GM08714 (cell line): ENCODE data around the gene MAP2K7.
A peak's percentile ranks its signal among the peaks of the same experiment; 100 is the strongest.
"Not testable (repeated sequence)": the region's sequence is repeated elsewhere in the genome, so short reads cannot be mapped to it uniquely, and the experiment has no call there.

Source experiments
- H3K4me3 ChIP-seq: fragments of 200-500 bp; sonication (Bioruptor generic); 2 replicates; pipeline ENCODE4 v1.5.1; 2014; ENCODE audit warnings: mild to moderate bottlenecking, low read length, inconsistent platforms
- ZNF274 ChIP-seq: IDR thresholded peaks from 2 replicates; pipeline ENCODE4 v1.6.1; 2012; ENCODE audit warnings: mild to moderate bottlenecking, low read depth, low read length

The MAP2K7 gene

GRCh38 chr19:7914099-7914498, 10.4 kb downstream of the MAP2K7 start:
- no peak for TF ChIP-seq ZNF274
- no peak overlapping the region for H3K4me3 ChIP-seq

GRCh38 chr19:7914598-7915045, 10.9 kb downstream of the MAP2K7 start, which contains the start of gene TGFBR3L:
Gene TGFBR3L (plus strand): TSS chr19:7914830.
- H3K4me3 ChIP-seq, result no peak within 1 kb of the TSS
- TF ChIP-seq ZNF274, result no peak

DNA sequence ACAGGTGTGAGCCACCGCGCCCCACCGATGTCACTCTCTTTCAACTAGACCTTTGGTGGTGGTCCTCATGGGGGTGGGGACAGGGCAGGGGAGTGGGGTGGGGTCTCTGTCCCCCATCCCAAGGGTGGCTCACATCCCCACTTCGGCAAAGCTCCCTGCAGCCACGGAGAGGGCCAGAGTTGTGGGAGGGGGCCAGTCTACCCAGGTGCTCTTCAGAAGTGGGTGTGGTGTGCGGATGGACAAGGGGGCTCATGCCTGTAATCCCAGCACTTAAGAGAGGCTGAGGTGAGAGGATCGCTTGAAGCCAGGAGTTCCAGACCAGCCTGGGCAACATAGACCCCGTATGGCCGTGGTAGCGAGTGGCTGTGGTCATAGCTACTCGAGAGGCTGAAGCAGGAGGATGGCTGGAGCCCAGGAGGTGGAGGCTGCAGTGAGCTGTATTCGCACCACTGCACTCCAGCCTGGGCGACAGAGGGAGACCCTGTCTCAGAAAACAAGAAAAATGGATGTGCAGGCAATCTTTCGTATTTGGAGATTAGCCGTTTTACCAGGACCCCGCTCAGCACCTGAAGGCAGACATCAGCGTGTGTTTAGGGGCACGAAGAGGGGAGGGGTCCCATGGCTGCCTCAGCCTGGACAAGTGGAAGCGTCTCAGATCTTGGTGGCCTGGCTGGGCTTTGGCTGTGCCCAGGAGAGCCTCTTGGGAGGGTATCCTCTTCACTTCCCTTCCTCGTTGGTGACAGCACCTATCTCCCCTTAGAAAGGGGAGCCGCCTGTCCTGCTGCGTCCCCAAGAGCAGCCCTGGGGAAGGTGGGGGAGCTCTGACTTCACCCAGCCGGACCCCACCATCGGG, 11.8 kb downstream of the MAP2K7 start:
- H3K4me3 ChIP-seq, result no peak overlapping the region; the same call in 1 of the 2 replicates

GRCh38 chr19:7916103-7916954, 12.7 kb downstream of the MAP2K7 start:
- no peak overlapping the region; the same call in 1 of the 2 replicates for H3K4me3 ChIP-seq
- no peak for TF ChIP-seq ZNF274

More for the DNA sequence above, 11.8 kb downstream of the MAP2K7 start:
- no peak for TF ChIP-seq ZNF274

DNA sequence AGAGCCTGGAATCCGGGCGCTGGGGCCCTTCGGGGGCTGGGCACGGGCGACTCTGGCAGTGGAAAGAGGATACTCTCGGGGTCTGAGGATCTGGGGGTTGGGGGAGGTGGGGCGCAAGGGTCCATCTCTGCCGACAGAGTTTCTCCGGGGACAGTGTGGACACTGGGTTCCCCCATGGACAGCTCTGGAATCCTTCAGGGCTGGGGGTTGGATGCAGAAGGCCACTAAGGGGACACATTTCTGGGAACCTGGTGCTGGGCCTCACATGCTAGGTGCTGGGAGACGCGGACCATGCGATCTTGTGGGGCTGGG, 13.2 kb downstream of the MAP2K7 start:
- no peak for TF ChIP-seq ZNF274
- H3K4me3 ChIP-seq, result no peak overlapping the region

DNA sequence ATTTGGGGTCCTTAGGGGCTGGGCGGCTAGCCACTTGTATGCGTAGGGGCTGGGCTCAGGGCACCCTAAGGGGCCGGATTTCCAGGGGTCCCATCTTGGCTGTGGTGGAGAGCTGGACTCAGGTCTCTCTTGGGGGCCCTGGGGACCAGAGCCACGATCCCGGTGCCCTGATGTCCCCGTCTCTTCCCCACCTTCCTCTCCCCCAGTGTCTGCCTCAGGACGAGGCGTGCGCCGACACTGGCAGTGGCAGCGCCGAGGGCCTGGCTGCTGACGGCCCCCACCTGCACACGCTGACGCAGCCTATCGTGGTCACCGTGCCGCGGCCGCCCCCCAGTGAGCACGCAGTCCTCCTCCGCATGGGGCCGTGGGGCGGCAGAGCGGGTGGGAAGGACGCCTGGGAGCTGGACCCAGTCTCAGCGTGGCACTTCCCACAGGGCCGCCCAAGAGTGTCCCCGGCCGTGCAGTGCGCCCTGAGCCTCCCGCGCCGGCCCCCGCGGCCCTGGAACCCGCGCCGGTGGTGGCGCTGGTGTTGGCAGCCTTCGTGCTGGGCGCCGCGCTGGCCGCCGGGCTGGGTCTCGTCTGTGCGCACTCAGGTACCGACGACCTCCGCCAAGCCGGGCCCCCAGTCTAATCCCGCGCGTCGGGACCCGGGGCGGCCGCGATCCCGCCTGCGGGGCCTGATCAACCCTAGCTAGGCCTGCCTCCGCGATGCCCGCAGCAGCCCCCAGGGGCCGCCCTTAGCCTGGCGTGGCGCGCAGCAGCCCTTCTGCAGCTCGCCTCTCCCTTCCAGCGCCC, 13.8 kb downstream of the MAP2K7 start:
- no peak for TF ChIP-seq ZNF274

GRCh38 chr19:7918062-7918614, 14.5 kb downstream of the MAP2K7 start:
- not testable (repeated sequence) for H3K4me3 ChIP-seq

More for the DNA sequence above, 13.8 kb downstream of the MAP2K7 start:
- no peak overlapping the region for H3K4me3 ChIP-seq

GRCh38 chr19:7918615-7919421, 15.1 kb downstream of the MAP2K7 start:
- H3K4me3 ChIP-seq, result no peak overlapping the region
- TF ChIP-seq ZNF274, result no peak

DNA sequence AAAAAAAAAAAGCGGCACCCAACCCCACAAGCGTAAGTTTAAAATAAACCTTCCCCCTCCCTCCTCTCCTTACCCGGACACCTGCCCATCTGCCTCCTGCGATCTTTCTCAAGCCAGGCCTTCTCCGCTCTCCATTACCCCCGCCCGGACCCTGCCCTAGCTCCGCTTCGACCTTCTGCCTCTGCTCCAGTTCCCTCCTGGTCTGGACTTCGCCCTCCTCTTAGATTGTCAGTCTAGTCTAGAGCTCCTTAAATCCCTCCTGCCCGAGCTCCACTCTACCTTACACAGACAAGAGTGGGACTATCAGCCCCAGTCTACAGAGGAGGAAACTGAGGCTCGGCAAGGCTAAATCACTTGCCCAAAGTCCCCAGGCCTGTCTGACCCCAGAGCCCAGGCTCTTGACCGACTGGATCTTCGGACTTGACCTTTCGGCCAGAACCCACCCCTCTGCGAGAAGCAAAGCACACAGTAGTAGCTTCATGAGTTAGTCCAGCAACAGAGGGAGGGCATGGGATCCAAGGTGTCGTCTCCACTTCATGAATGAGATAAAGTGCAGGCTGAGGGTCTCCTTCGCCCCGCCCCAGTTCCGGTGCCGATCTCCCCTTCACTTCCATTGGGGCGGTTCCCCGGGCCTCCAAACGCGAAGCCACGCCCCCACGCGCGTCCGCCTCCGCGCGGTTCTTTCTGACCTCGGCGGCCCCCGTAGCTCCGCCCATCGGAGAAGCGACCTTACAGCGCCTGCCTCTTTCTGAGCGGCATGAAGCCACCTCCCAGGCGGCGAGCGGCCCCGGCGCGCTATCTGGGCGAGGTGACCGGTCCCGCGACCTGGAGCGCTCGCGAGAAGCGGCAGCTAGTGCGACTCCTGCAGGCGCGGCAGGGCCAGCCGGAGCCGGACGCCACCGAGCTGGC, 16.2 kb downstream of the MAP2K7 start, which contains the start of gene SNAPC2:
TSS of gene SNAPC2 (plus strand) at position 729 of the 909 bp plus-strand sequence. CDS start at position 758, 29 bp downstream.
- H3K4me3 ChIP-seq, result peak within 1 kb of the TSS; percentile 64; the same call in 1 of the 2 replicates
- TF ChIP-seq ZNF274, result no peak

DNA sequence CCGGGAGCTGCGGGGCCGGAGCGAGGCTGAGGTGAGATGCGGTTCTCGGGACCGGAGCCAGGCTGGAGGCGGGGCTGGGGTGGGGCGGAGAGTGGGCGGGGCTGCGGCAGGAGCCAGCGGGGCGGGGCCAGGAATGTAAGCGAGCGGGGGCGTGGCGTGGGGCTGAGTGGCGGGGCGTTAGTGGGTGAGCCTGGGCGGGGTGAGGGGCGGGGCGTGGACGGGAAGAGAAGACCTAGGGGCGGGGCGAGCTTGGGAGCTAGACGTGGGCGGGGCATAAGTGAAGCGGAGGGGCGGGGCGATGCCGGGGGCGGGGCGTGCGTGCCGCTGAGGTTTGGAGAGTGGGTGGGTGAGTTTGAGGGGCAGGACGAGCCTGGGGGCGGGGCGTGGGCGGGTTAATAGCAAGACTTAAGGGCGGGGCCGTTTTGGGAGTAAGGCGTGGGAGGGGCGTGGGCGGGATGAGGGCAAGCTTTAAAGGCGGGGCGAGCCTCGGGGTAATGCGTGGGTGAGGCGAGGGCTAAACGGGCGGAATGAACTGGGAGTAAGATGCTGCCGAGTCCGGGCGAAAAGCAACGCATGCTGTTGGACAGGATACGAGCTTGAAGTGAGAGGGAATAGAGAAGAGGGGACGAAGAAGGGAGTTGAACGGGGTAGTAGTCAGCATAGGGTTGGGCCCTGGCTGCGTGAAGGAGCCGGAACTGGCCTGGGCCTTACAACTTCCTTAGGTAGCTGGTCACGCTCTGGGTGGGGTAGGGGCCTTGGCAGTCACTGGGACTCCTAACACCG, 17.0 kb downstream of the MAP2K7 start:
- no peak for TF ChIP-seq ZNF274
- H3K4me3 ChIP-seq, result peak overlapping the region; percentile 64; the same call in 1 of the 2 replicates

GRCh38 chr19:7921302-7921966, 17.8 kb downstream of the MAP2K7 start:
- peak overlapping the region; percentile 47; the same call in 1 of the 2 replicates for H3K4me3 ChIP-seq
- TF ChIP-seq ZNF274, result no peak
